Liver (tissue), 9 donors: Measurements from ENCODE around the gene DIP2B. TPM values are rescaled to one million over a fixed set of nuclear protein-coding genes. Genes with fewer than 3 reads are reported as not detected.

ENCODE experiments used
- DNase-seq: peaks from one replicate; pipeline ENCODE4 v3.0.0-alpha.2; 2017; ENCODE audit warnings: low spot score
- H3K27ac ChIP-seq, 2 donors: one replicate each; pipeline ENCODE4 v1.7.0; 2013; ENCODE audit warnings: inconsistent platforms in 2 of 2, low read length in 2 of 2, control low read depth in 1 of 2, low read depth in 1 of 2, mild to moderate bottlenecking in 1 of 2
- H3K27me3 ChIP-seq, 4 donors: one replicate each; pipeline versions ENCODE4 v1.6.1 to v1.7.0; 2013; ENCODE audit warnings: low read length in 3 of 4, inconsistent platforms in 1 of 4, mild to moderate bottlenecking in 1 of 4, moderate library complexity in 1 of 4; ENCODE audit not compliant: control insufficient read depth in 4 of 4, insufficient read depth in 4 of 4
- H3K36me3 ChIP-seq, 4 donors: one replicate each; pipeline versions ENCODE4 v1.6.1 to v1.7.0; 2013; ENCODE audit warnings: low read length in 3 of 4, mild to moderate bottlenecking in 3 of 4, low read depth in 1 of 4, moderate library complexity in 1 of 4; ENCODE audit not compliant: control insufficient read depth in 4 of 4, insufficient read depth in 3 of 4
- H3K4me1 ChIP-seq, 4 donors: one replicate each; pipeline versions ENCODE4 v1.6.1 to v1.7.0; 2013; ENCODE audit warnings: low read length in 3 of 4, mild to moderate bottlenecking in 3 of 4, moderate library complexity in 1 of 4; ENCODE audit not compliant: control insufficient read depth in 4 of 4, insufficient read depth in 4 of 4
- H3K4me3 ChIP-seq, 3 donors: one replicate each; pipeline versions ENCODE4 v1.6.1 to v1.7.0; 2013; ENCODE audit warnings: low read length in 3 of 3, control low read depth in 1 of 3, low read depth in 1 of 3, mild to moderate bottlenecking in 1 of 3
- H3K9ac ChIP-seq, 2 donors: one replicate each; pipeline ENCODE4 v1.7.0; 2013; ENCODE audit warnings: low read length in 2 of 2, mild to moderate bottlenecking in 2 of 2, moderate library complexity in 2 of 2, control low read depth in 1 of 2, low read depth in 1 of 2
- H3K9me3 ChIP-seq, 4 donors: one replicate each; pipeline versions ENCODE4 v1.6.1 to v1.7.0; 2013; ENCODE audit warnings: low read length in 3 of 4; ENCODE audit not compliant: control insufficient read depth in 4 of 4
- ATF3 ChIP-seq: IDR thresholded peaks from 2 replicates; pipeline ENCODE4 v1.6.1; 2016; ENCODE audit warnings: antibody characterized with exemption
- CTCF ChIP-seq: fragments of 150-350 bp; IDR thresholded peaks from 2 replicates; pipeline ENCODE4 v1.5.1; 2017; ENCODE audit warnings: improper control_type of control experiment, low read depth, low read length; ENCODE audit not compliant: missing input control
- EGR1 ChIP-seq, 2 donors: IDR thresholded peaks; 2 replicates each; pipeline ENCODE4 v1.6.1; 2016 to 2018; ENCODE audit warnings: antibody characterized with exemption in 2 of 2, low read depth in 2 of 2
- FOXA1 ChIP-seq: IDR thresholded peaks from 2 replicates; pipeline ENCODE4 v1.6.1; 2016; ENCODE audit warnings: antibody characterized with exemption
- FOXA2 ChIP-seq: IDR thresholded peaks from 2 replicates; pipeline ENCODE4 v1.6.1; 2016; ENCODE audit warnings: antibody characterized with exemption
- GABPA ChIP-seq, 2 donors: IDR thresholded peaks in 1 of 2; conservative IDR thresholded peaks in 1 of 2; 2 replicates each; pipeline ENCODE4 v1.6.1; 2016; ENCODE audit warnings: antibody characterized with exemption in 2 of 2, mild to moderate bottlenecking in 1 of 2, moderate library complexity in 1 of 2
- HNF4A ChIP-seq, 2 donors: conservative IDR thresholded peaks; 2 replicates each; pipeline ENCODE4 v1.6.1; 2016; ENCODE audit warnings: antibody characterized with exemption in 2 of 2, mild to moderate bottlenecking in 2 of 2
- HNF4G ChIP-seq: IDR thresholded peaks from 2 replicates; pipeline ENCODE4 v1.6.1; 2016; ENCODE audit warnings: antibody characterized with exemption
- JUND ChIP-seq, 2 donors: IDR thresholded peaks; 2 replicates each; pipeline ENCODE4 v1.6.1; 2016; ENCODE audit warnings: antibody characterized with exemption in 2 of 2
- MAX ChIP-seq: IDR thresholded peaks from 2 replicates; pipeline ENCODE4 v1.6.1; 2016; ENCODE audit warnings: antibody characterized with exemption
- NR2F2 ChIP-seq: IDR thresholded peaks from 2 replicates; pipeline ENCODE4 v1.6.1; 2016; ENCODE audit warnings: antibody characterized with exemption
- RAD21 ChIP-seq, 2 donors: IDR thresholded peaks; 2 replicates each; pipeline ENCODE4 v1.6.1; 2016; ENCODE audit warnings: antibody characterized with exemption in 2 of 2, mild to moderate bottlenecking in 2 of 2
- REST ChIP-seq: IDR thresholded peaks from 2 replicates; pipeline ENCODE4 v1.6.1; 2016; ENCODE audit warnings: antibody characterized with exemption, mild to moderate bottlenecking
- RXRA ChIP-seq, 2 donors: IDR thresholded peaks; 2 replicates each; pipeline ENCODE4 v1.6.1; 2017 to 2018; ENCODE audit warnings: antibody characterized with exemption in 2 of 2, mild to moderate bottlenecking in 1 of 2
- SP1 ChIP-seq: IDR thresholded peaks from 2 replicates; pipeline ENCODE4 v1.6.1; 2018; ENCODE audit warnings: antibody characterized with exemption, mild to moderate bottlenecking
- TAF1 ChIP-seq: conservative IDR thresholded peaks from 2 replicates; pipeline ENCODE4 v1.6.1; 2016; ENCODE audit warnings: antibody characterized with exemption, mild to moderate bottlenecking
- YY1 ChIP-seq: IDR thresholded peaks from 2 replicates; pipeline ENCODE4 v1.6.1; 2016; ENCODE audit warnings: antibody characterized with exemption, mild to moderate bottlenecking
- ZBTB33 ChIP-seq: IDR thresholded peaks from 2 replicates; pipeline ENCODE4 v1.6.1; 2016; ENCODE audit warnings: antibody characterized with exemption
- WGBS: extraction: QIAGEN DNeasy Blood & Tissue Kit; methylation state at CpG from one replicate; pipeline ENCODE4 v1.1.7; 2013; 5-methylcytosine and 5-hydroxymethylcytosine counted together
- polyA plus RNA-seq, 2 donors: library from polyadenylated mRNA; stranded (reverse) in 1 of 2; unstranded in 1 of 2; fragments of 200-250 nt in 1 of 2; fragments of >200 nt in 1 of 2; fragmentation: Nextera tagmentation in 1 of 2; extraction: Ambion mirVana in 1 of 2; gene quantifications; one replicate each; pipeline versions ENCODE4 v1.2.1 to v1.2.3, GENCODE V29; 2013 to 2015
- total RNA-seq, 2 donors: library from RNA; depleted of rRNA; stranded (reverse); fragments of >200 nt; gene quantifications; one replicate each; pipeline ENCODE4 v1.2.3, GENCODE V29; 2014
- donor health status: healthy.
- donor health status: healthy.
- donor health status: healthy.
- donor health status: healthy.
- donor health status: healthy.

The DIP2B gene
- total and polyA plus RNA-seq, 4 donors = 4.8 to 30.7 (median 13.8) TPM

GRCh38 chr12:50666023-50666422 lies 161.2 kb downstream of the DIP2B start:
- no peak for DNase-seq
- Histone ChIP-seq H3K9ac (no peak overlapping the region), H3K4me3 (no peak overlapping the region), H3K27ac (no peak overlapping the region), H3K4me1 (no peaks in the 10 kb centered on the region), H3K9me3 (no peaks in the 10 kb centered on the region), H3K27me3 (no peaks in the 10 kb centered on the region), H3K36me3 (peaks cover 1 to 13% (median 6%) of the 10 kb centered on the region in 4 donors)
- TF ChIP-seq GABPA (IDR thresholded peaks at IDR 0.05 in 1 of 2, conservative IDR thresholded peaks at IDR 0.05 in 1 of 2) (no peak), EGR1 (IDR thresholded peaks at IDR 0.05; ENCODE audit: low read depth in 2 of 2) (no peak), SP1 (no peak), HNF4A (conservative IDR thresholded peaks at IDR 0.05) (no peak), RXRA (IDR thresholded peaks at IDR 0.05) (no peak), JUND (IDR thresholded peaks at IDR 0.05) (no peak), ATF3 (no peak), ZBTB33 (no peak), YY1 (no peak), MAX (no peak), RAD21 (IDR thresholded peaks at IDR 0.05) (no peak), FOXA2 (no peak), FOXA1 (no peak)
- WGBS = 97% methylated on average over 1 of the region's 1 CpG

- DNase-seq = no peak
- H3K36me3 ChIP-seq = peaks cover 5 to 38% (median 26%) of the 10 kb centered on the region in 4 donors
- no peaks in the 10 kb centered on the region for H3K27me3 ChIP-seq
- H3K27ac ChIP-seq = no peak overlapping the region
- WGBS = 87% methylated on average over 3 of the region's 3 CpGs
- H3K4me3 ChIP-seq = no peak overlapping the region
- no peak overlapping the region for H3K9ac ChIP-seq
- H3K9me3 ChIP-seq = no peaks in the 10 kb centered on the region
- no peaks in the 10 kb centered on the region for H3K4me1 ChIP-seq
- TF ChIP-seq REST (no peak), ZBTB33 (no peak), FOXA1 (no peak), TAF1 (no peak), YY1 (no peak), HNF4G (no peak), HNF4A (conservative IDR thresholded peaks at IDR 0.05) (no peak), NR2F2 (no peak), FOXA2 (no peak), SP1 (no peak), MAX (no peak), CTCF (no peak), RAD21 (IDR thresholded peaks at IDR 0.05) (no peak), ATF3 (no peak), GABPA (IDR thresholded peaks at IDR 0.05 in 1 of 2, conservative IDR thresholded peaks at IDR 0.05 in 1 of 2) (no peak), JUND (IDR thresholded peaks at IDR 0.05) (no peak)
Measured at GRCh38 chr12:50672158-50672557, 167.4 kb downstream of the DIP2B start.
